IMR-90 (cell line): ENCODE measurements around the gene ZFP36L2.

Experiments used
- FOS ChIP-seq: fragments of 150-350 bp; IDR thresholded peaks from 2 replicates; pipeline ENCODE4 v1.6.1; 2016; ENCODE audit warnings: low read depth, low read length
- POLR2A ChIP-seq: IDR thresholded peaks from 2 replicates; pipeline ENCODE4 v1.6.1; 2012; ENCODE audit warnings: mild to moderate bottlenecking, low read depth, low read length
- RAD21 ChIP-seq: IDR thresholded peaks from 2 replicates; pipeline ENCODE4 v1.6.1; 2012; ENCODE audit warnings: low read length, improper control_type of control experiment
- RFX5 ChIP-seq: IDR thresholded peaks from 2 replicates; pipeline ENCODE4 v1.8.0; 2012; ENCODE audit warnings: low read depth, mild to moderate bottlenecking, low read length, moderate library complexity
- TF ChIP-seq, protein P1 (sequence below): conservative IDR thresholded peaks from 2 replicates; pipeline ENCODE4 v1.5.1; 2012; ENCODE audit warnings: mild to moderate bottlenecking, low read depth, low read length, improper control_type of control experiment

DNA sequence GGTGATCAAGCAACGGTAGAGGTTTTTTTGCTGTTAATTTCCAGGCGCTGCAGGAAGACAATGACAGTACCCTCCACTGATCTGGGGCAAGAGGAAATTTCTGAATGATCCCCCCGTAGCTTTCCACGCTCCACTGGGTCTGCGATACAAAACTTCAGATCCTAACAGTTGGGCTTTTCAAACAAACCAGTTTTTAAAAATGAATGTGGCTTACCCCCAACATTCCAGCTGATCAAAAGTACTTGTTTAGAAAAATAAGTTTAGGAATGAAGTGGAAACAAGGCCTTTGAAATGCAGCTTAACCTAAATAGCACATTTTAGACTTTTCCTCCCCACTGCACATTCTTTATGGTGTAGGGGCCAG lies 5.7 kb downstream of the ZFP36L2 start:
- TF ChIP-seq, protein P1, sequence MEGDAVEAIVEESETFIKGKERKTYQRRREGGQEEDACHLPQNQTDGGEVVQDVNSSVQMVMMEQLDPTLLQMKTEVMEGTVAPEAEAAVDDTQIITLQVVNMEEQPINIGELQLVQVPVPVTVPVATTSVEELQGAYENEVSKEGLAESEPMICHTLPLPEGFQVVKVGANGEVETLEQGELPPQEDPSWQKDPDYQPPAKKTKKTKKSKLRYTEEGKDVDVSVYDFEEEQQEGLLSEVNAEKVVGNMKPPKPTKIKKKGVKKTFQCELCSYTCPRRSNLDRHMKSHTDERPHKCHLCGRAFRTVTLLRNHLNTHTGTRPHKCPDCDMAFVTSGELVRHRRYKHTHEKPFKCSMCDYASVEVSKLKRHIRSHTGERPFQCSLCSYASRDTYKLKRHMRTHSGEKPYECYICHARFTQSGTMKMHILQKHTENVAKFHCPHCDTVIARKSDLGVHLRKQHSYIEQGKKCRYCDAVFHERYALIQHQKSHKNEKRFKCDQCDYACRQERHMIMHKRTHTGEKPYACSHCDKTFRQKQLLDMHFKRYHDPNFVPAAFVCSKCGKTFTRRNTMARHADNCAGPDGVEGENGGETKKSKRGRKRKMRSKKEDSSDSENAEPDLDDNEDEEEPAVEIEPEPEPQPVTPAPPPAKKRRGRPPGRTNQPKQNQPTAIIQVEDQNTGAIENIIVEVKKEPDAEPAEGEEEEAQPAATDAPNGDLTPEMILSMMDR: no peak
- TF ChIP-seq POLR2A (no peak), RFX5 (no peak), RAD21 (no peak), FOS (no peak)
